Endodermal cell (in vitro differentiated cells): ENCODE data around the gene VAV3. TPM values are rescaled to one million over a fixed set of nuclear protein-coding genes. Genes with fewer than 3 reads are reported as not detected.

Experiments used
- DNase-seq: peaks from one replicate; pipeline ENCODE4 v3.0.0-alpha.2; 2017
- H3K27ac ChIP-seq: 2 replicates; pipeline ENCODE4 v1.5.1; 2013; ENCODE audit warnings: mild to moderate bottlenecking, low read depth, low read length, moderate library complexity
- H3K27me3 ChIP-seq: 2 replicates; pipeline ENCODE4 v1.6.1; 2013; ENCODE audit warnings: mild to moderate bottlenecking, low read length, moderate library complexity; ENCODE audit not compliant: insufficient read depth, control insufficient read depth, poor library complexity, severe bottlenecking
- H3K36me3 ChIP-seq: 2 replicates; pipeline ENCODE4 v1.7.0; 2013; ENCODE audit warnings: mild to moderate bottlenecking, low read length, moderate library complexity; ENCODE audit not compliant: control insufficient read depth, insufficient read depth
- H3K4me1 ChIP-seq: one replicate; pipeline ENCODE4 v1.7.0; 2013; ENCODE audit warnings: low read length; ENCODE audit not compliant: control insufficient read depth, insufficient read depth
- H3K4me3 ChIP-seq: 2 replicates; pipeline ENCODE4 v1.5.1; 2013; ENCODE audit warnings: mild to moderate bottlenecking, low read length, moderate library complexity
- H3K9ac ChIP-seq: 2 replicates; pipeline ENCODE4 v1.6.1; 2013; ENCODE audit warnings: mild to moderate bottlenecking, low read length, moderate library complexity; ENCODE audit not compliant: poor library complexity, severe bottlenecking; ENCODE audit errors: extremely low read depth
- H3K9me3 ChIP-seq: 2 replicates; pipeline ENCODE4 v1.6.1; 2013; ENCODE audit warnings: mild to moderate bottlenecking, low read length, moderate library complexity; ENCODE audit not compliant: control insufficient read depth
- H3K27ac Mint-ChIP-seq: 2 replicates; pipeline ENCODE4 v1.8.0; 2020; ENCODE audit warnings: mixed read lengths
- H3K27me3 Mint-ChIP-seq: 2 replicates; pipeline ENCODE4 v1.8.0; 2021; ENCODE audit warnings: mild to moderate bottlenecking, mixed read lengths; ENCODE audit not compliant: insufficient read depth
- H3K36me3 Mint-ChIP-seq: 2 replicates; pipeline ENCODE4 v1.8.0; 2020; ENCODE audit warnings: low read depth, mixed read lengths
- H3K4me1 Mint-ChIP-seq: 2 replicates; pipeline ENCODE4 v1.8.0; 2020; ENCODE audit warnings: mixed read lengths
- H3K4me3 Mint-ChIP-seq: 2 replicates; pipeline ENCODE4 v1.8.0; 2020; ENCODE audit warnings: mild to moderate bottlenecking, moderate library complexity, mixed read lengths
- H3K9me3 Mint-ChIP-seq: 2 replicates; pipeline ENCODE4 v1.8.0; 2020; ENCODE audit warnings: mild to moderate bottlenecking, mixed read lengths
- WGBS, 2 experiments: methylation state at CpG; one replicate each; pipeline versions ENCODE4 v1.1.5 to v1.1.7; 2013; ENCODE audit warnings: missing lambda C conversion rate in 2 of 2, mixed read lengths in 1 of 2; ENCODE audit not compliant: insufficient coverage in 1 of 2, insufficient read length in 1 of 2; 5-methylcytosine and 5-hydroxymethylcytosine counted together
- total RNA-seq, 2 donors: library from RNA; stranded (reverse); fragmentation: NEBNext Ultra II Directional in 1 of 2; extraction: Animal tissue kit (Norgen Biotek cat#: 25700) in 1 of 2; gene quantifications; 2 replicates in 1 of 2; 3 replicates in 1 of 2; pipeline ENCODE4 v1.2.1, GENCODE V29; 2021
- TF ChIP-seq, protein P1 (sequence below): fragments of 200-600 bp; sonication (generic); conservative IDR thresholded peaks from 2 replicates; pipeline ENCODE4 v1.5.0; 2021; ENCODE audit warnings: antibody characterized with exemption, mild to moderate bottlenecking

VAV3 gene
- total RNA-seq, 2 donors from 2014 or later = 6.9 to 9.6 TPM

DNA sequence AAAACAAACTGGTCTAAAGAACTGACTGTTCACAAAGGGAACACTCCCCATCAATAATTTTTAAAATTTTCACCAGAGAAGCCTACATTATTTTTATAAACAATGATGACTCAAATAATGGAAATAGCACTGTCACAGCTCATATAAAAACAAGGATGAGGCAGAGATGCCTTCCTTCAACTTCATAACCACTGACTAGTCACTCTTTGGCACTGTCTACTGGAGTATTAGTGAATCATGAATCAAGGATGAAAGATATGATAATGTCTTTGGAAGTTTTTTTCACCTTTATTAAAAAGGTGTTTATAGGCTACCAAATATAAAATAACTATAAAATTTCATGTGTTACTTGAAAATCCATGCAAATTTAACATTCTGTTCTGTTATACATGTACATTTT, 316.9 kb downstream of the VAV3 start:
- H3K9me3 ChIP-seq = no peaks in the 10 kb centered on the region
- Mint-ChIP-seq H3K4me3 (no peak overlapping the region), H3K27ac (no peak overlapping the region), H3K4me1 (peaks cover 19% of the 10 kb centered on the region), H3K27me3 (no peaks in the 10 kb centered on the region), H3K36me3 (no peaks in the 10 kb centered on the region), H3K9me3 (peaks cover 2% of the 10 kb centered on the region)
- H3K27ac ChIP-seq = no peak overlapping the region
- H3K4me1 ChIP-seq = peaks cover 9% of the 10 kb centered on the region
- no peak for DNase-seq
- no peak overlapping the region for H3K9ac ChIP-seq
- H3K36me3 ChIP-seq = no peaks in the 10 kb centered on the region
- H3K27me3 ChIP-seq = no peaks in the 10 kb centered on the region
- TF ChIP-seq, protein P1, sequence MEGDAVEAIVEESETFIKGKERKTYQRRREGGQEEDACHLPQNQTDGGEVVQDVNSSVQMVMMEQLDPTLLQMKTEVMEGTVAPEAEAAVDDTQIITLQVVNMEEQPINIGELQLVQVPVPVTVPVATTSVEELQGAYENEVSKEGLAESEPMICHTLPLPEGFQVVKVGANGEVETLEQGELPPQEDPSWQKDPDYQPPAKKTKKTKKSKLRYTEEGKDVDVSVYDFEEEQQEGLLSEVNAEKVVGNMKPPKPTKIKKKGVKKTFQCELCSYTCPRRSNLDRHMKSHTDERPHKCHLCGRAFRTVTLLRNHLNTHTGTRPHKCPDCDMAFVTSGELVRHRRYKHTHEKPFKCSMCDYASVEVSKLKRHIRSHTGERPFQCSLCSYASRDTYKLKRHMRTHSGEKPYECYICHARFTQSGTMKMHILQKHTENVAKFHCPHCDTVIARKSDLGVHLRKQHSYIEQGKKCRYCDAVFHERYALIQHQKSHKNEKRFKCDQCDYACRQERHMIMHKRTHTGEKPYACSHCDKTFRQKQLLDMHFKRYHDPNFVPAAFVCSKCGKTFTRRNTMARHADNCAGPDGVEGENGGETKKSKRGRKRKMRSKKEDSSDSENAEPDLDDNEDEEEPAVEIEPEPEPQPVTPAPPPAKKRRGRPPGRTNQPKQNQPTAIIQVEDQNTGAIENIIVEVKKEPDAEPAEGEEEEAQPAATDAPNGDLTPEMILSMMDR = no peak
- H3K4me3 ChIP-seq = no peak overlapping the region

DNA sequence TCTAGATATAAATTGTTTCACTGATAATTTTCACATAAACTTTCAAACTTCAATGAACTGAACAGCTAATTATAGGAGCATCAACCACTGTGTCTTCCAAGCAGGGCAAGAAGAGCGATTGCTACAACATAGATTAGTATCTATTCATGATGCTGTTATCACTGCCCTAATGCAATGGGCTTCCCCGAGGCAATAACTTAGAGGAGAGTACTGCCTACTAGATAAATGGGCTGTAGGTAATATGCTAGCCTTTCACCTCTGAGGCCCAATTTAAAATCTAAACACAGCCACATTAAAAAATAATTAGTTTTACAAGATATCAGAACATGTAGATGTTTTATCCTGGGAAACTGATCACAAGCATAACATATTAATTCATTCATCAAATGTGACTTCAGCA, 318.0 kb downstream of the VAV3 start:
- H3K4me3 ChIP-seq = no peak overlapping the region
- H3K9ac ChIP-seq = no peak overlapping the region
- H3K4me3 Mint-ChIP-seq = no peak overlapping the region
- H3K9me3 ChIP-seq = no peaks in the 10 kb centered on the region
- peaks cover 19% of the 10 kb centered on the region for H3K4me1 Mint-ChIP-seq
- H3K4me1 ChIP-seq = peaks cover 9% of the 10 kb centered on the region
- TF ChIP-seq, protein P1 = no peak
- WGBS, 2 experiments = 100% methylated on average over 1 to 2 of the region's 2 CpGs
- no peaks in the 10 kb centered on the region for H3K36me3 ChIP-seq
- H3K9me3 Mint-ChIP-seq = peaks cover 2% of the 10 kb centered on the region
- DNase-seq = no peak
- no peak overlapping the region for H3K27ac Mint-ChIP-seq
- H3K36me3 Mint-ChIP-seq = no peaks in the 10 kb centered on the region
- H3K27me3 ChIP-seq = no peaks in the 10 kb centered on the region
- H3K27me3 Mint-ChIP-seq = no peaks in the 10 kb centered on the region
- no peak overlapping the region for H3K27ac ChIP-seq

DNA sequence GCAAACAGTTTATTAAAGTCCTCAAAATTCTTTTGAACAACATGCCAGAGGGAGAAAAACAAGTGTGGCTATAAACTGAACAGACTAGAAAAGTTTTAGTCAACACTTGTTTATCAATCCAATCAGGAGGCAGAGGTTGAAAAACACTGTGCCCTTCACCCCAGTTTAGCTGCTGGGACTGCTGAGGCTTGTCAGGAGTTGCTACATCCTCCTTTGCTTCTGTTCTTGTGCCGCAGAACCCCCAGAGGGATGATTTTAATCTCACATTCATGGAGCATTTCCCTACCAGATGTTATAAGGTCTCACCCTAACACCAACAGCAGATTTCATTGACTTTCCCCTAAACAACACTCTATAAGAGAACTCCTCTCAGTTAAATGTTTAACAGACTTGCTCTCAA, 321.2 kb downstream of the VAV3 start:
- peaks cover 5% of the 10 kb centered on the region for H3K4me1 Mint-ChIP-seq
- Histone ChIP-seq H3K9me3 (no peaks in the 10 kb centered on the region), H3K27me3 (no peaks in the 10 kb centered on the region), H3K9ac (no peak overlapping the region), H3K36me3 (no peaks in the 10 kb centered on the region), H3K27ac (no peak overlapping the region), H3K4me3 (no peak overlapping the region), H3K4me1 (no peaks in the 10 kb centered on the region)
- no peak overlapping the region for H3K4me3 Mint-ChIP-seq
- H3K27ac Mint-ChIP-seq = no peak overlapping the region
- DNase-seq = no peak
- H3K9me3 Mint-ChIP-seq = no peaks in the 10 kb centered on the region
- no peaks in the 10 kb centered on the region for H3K27me3 Mint-ChIP-seq
- TF ChIP-seq, protein P1 = no peak
- peaks cover 6% of the 10 kb centered on the region for H3K36me3 Mint-ChIP-seq
- 90 to 100% methylated on average over 1 of the region's 1 CpG for WGBS, 2 experiments
